Prostate gland (tissue), 2 donors: ENCODE results near the gene COPS8. TPM values are rescaled to one million over a fixed set of nuclear protein-coding genes. Genes with fewer than 3 reads are reported as not detected.

Source experiments
- DNase-seq: peaks from one replicate; pipeline ENCODE4 v3.0.0-alpha.2; 2019; ENCODE audit warnings: low spot score
- H3K27ac ChIP-seq, 2 donors: fragments of 200-600 bp; sonication (generic); 2 replicates each; pipeline ENCODE4 v1.5.1; 2017 to 2019
- H3K27me3 ChIP-seq: fragments of 200-600 bp; sonication (generic); replicated peaks from 2 replicates; pipeline ENCODE4 v1.5.1; 2019; ENCODE audit not compliant: insufficient read depth
- H3K36me3 ChIP-seq, 2 donors: fragments of 200-600 bp; sonication (generic); 1 replicate in 1 of 2; 2 replicates in 1 of 2; pipeline versions ENCODE4 v1.5.1 to v1.8.1; 2017 to 2019
- H3K4me1 ChIP-seq: fragments of 200-600 bp; sonication (generic); replicated peaks from 2 replicates; pipeline ENCODE4 v1.5.1; 2019
- H3K4me3 ChIP-seq, 2 donors: fragments of 200-600 bp; sonication (generic); 2 replicates each; pipeline ENCODE4 v1.5.1; 2017 to 2019
- H3K9me3 ChIP-seq: fragments of 200-600 bp; sonication (generic); 2 replicates; pipeline ENCODE4 v1.5.1; 2017
- CTCF ChIP-seq, 4 experiments: fragments of 200-600 bp in 2 of 4; fragments of 450-650 bp in 2 of 4; sonication (generic) in 2 of 4; IDR thresholded peaks; 1 replicate in 3 of 4; 2 replicates in 1 of 4; pipeline ENCODE4 v1.5.1; 2016 to 2019; ENCODE audit warnings: antibody characterized with exemption in 4 of 4, mild to moderate bottlenecking in 2 of 4, moderate library complexity in 2 of 4
- POLR2A ChIP-seq: fragments of 450-650 bp; IDR thresholded peaks from one replicate; pipeline ENCODE4 v1.6.1; 2016; ENCODE audit warnings: antibody characterized with exemption, mild to moderate bottlenecking
- POLR2AphosphoS5 ChIP-seq: sonication (generic); formaldehyde crosslinking; IDR thresholded peaks from one replicate; pipeline ENCODE4 v1.6.1; 2017; ENCODE audit warnings: antibody characterized with exemption
- WGBS: methylation state at CpG from one replicate; pipeline ENCODE4 v1.1.5; 2018; 5-methylcytosine and 5-hydroxymethylcytosine counted together
- intact Hi-C: fragments of 100-400 bp; cut with DNase I; formaldehyde crosslinking; loops from one replicate; pipeline ENCODE4 v1.14.2; 2022
- total RNA-seq, 2 donors: library from RNA; depleted of rRNA; stranded (reverse); fragments of >200 nt; gene quantifications; one replicate each; pipeline ENCODE4 v1.1.0, GENCODE V29; 2016

The COPS8 gene
- total RNA-seq, 2 donors from 2014 or later = 73.1 to 90.0 TPM

- no peak overlapping the region for H3K4me3 ChIP-seq
- 89% methylated on average over 5 of the region's 5 CpGs for WGBS
- TF ChIP-seq CTCF (IDR thresholded peaks at IDR 0.05) = no peak
- TF ChIP-seq POLR2AphosphoS5 = no peak
- no peak for TF ChIP-seq POLR2A
- no peak for DNase-seq
- no peaks in the 10 kb centered on the region for H3K36me3 ChIP-seq
- H3K27me3 ChIP-seq = no peaks in the 10 kb centered on the region
- H3K4me1 ChIP-seq = no peaks in the 10 kb centered on the region
- H3K9me3 ChIP-seq = no peaks in the 10 kb centered on the region
- no peak overlapping the region for H3K27ac ChIP-seq
- intact Hi-C loops = no loop called here
Measured at GRCh38 chr2:237057893-237058300, 27.8 kb upstream of the COPS8 start.

- DNase-seq = no peak
- no peaks in the 10 kb centered on the region for H3K9me3 ChIP-seq
- no peaks in the 10 kb centered on the region for H3K27me3 ChIP-seq
- TF ChIP-seq CTCF (IDR thresholded peaks at IDR 0.05) (no peak), POLR2AphosphoS5 (no peak), POLR2A (no peak)
- WGBS = 90% methylated on average over 11 of the region's 11 CpGs
- no peaks in the 10 kb centered on the region for H3K4me1 ChIP-seq
- intact Hi-C loops = no loop called here
- no peak overlapping the region for H3K27ac ChIP-seq
- H3K4me3 ChIP-seq = no peak overlapping the region
- H3K36me3 ChIP-seq = no peaks in the 10 kb centered on the region
Measured at GRCh38 chr2:237058423-237058822, 27.3 kb upstream of the COPS8 start.

GRCh38 chr2:237059155-237059875 is 26.4 kb upstream of the COPS8 start:
- DNase-seq = no peak
- TF ChIP-seq POLR2A (no peak), CTCF (IDR thresholded peaks at IDR 0.05) (no peak), POLR2AphosphoS5 (no peak)
- Histone ChIP-seq H3K4me3 (no peak overlapping the region), H3K27me3 (no peaks in the 10 kb centered on the region), H3K9me3 (no peaks in the 10 kb centered on the region), H3K4me1 (no peaks in the 10 kb centered on the region), H3K27ac (no peak overlapping the region), H3K36me3 (no peaks in the 10 kb centered on the region)
- WGBS = 80% methylated on average over 8 of the region's 8 CpGs
- intact Hi-C loops = no loop called here

- H3K36me3 ChIP-seq = no peaks in the 10 kb centered on the region
- no peaks in the 10 kb centered on the region for H3K4me1 ChIP-seq
- TF ChIP-seq POLR2AphosphoS5 (peak; percentile 9), POLR2A (no peak), CTCF (IDR thresholded peaks at IDR 0.05) (peak in 3 of 4 experiments; percentile 62 to 78 (median 72))
- intact Hi-C loops = loop anchor here (2.0 to 5.0 kb wide), 2 partner anchors 548 to 708 kb away; no protein-coding TSS in a partner anchor
- H3K27ac ChIP-seq = no peak overlapping the region
- H3K27me3 ChIP-seq = no peaks in the 10 kb centered on the region
- DNase-seq = peak; percentile 46
- H3K4me3 ChIP-seq = no peak overlapping the region
- no peaks in the 10 kb centered on the region for H3K9me3 ChIP-seq
- 19% methylated on average over 15 of the region's 15 CpGs for whole genome bisulfite sequencing
Measured at GRCh38 chr2:237060534-237061312, 25.0 kb upstream of the COPS8 start.
